Stimulated activated naive CD8-positive, alpha-beta T cell treated with anti-CD3 and anti-CD28 coated beads, Interleukin-15, amount 100 ng/mL, for 72 hours (primary cell): ENCODE measurements around the gene PRDM4.

Experiments
- ATAC-seq: fragments of 150-1000 bp; cut with Tn5 transposase; 2 replicates; pipeline ENCODE4 v1.10.0; 2021; ENCODE audit warnings: mild to moderate bottlenecking, moderate library complexity
- DNase-seq, 2 donors: peaks; one replicate each; pipeline ENCODE4 v3.0.0; 2021 to 2022
- H3K27ac Mint-ChIP-seq, 2 donors: one replicate each; pipeline ENCODE4 v1.8.0; 2022; ENCODE audit warnings: mild to moderate bottlenecking in 2 of 2, mixed read lengths in 2 of 2, moderate library complexity in 2 of 2
- H3K27me3 Mint-ChIP-seq: one replicate; pipeline ENCODE4 v1.8.0; 2022; ENCODE audit warnings: mixed read lengths
- H3K4me1 Mint-ChIP-seq: one replicate; pipeline ENCODE4 v1.8.0; 2022; ENCODE audit warnings: mild to moderate bottlenecking, mixed read lengths
- H3K4me3 Mint-ChIP-seq, 2 donors: one replicate each; pipeline ENCODE4 v1.8.0; 2022; ENCODE audit warnings: mild to moderate bottlenecking in 2 of 2, mixed read lengths in 2 of 2, moderate library complexity in 1 of 2
- H3K9me3 Mint-ChIP-seq, 2 donors: one replicate each; pipeline ENCODE4 v1.8.0; 2022; ENCODE audit warnings: mixed read lengths in 2 of 2

Gene PRDM4

DNA sequence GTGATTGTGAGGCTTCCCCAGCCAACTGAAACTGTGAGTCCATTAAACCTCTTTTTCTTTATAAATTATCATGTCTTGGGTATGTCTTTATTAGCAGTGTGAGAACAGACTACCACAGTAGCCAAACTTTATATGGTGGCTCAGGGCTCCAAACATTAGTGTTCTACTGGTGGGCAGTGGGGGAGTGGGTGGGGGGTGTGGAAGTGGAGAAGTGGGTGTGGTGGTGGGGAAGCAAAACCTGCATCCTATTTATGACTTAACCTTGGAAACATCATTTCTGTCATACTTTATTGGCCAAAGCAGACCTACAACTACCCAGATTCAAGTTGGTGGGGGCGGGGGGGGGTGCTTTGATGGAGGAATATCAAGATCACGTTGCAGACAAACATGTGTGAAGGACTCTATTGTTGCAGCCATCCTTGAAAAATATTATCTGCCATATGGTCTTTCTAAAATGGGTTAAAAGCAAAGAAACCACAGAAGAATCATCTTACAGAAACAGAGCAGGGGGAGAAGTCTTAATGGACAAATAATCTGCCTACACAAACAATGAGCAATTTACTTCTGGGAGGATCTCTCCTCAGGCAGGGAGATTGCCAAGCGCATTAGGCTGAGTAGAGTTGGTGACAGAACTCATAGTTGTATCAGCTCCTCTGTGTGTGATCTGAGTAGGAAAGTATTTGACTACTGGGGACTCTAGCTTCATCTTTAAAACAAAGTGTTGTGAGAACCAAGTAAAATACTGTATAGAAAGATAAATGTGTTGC is 76.7 kb downstream of the PRDM4 start:
- H3K4me1 Mint-ChIP-seq = peaks cover 32% of the 10 kb centered on the region
- ATAC-seq (no peak), DNase-seq (no peak)
- H3K27ac Mint-ChIP-seq = peak overlapping the region in 1 of 2 donors; percentile 97
- peaks cover 5 to 8% of the 10 kb centered on the region in 2 donors for H3K9me3 Mint-ChIP-seq
- no peaks in the 10 kb centered on the region for H3K27me3 Mint-ChIP-seq
- peak overlapping the region; percentile 98 to 100 for H3K4me3 Mint-ChIP-seq
